Measurements from ENCODE around the gene DDX42. TPM values are rescaled to one million over a fixed set of nuclear protein-coding genes. Genes with fewer than 3 reads are reported as not detected.
A peak's percentile ranks its signal among the peaks of the same experiment; 100 is the strongest.

The DDX42 gene
- total RNA-seq, 1 donor from 2014 or later, result 110 TPM

- H3K9me3 Mint-ChIP-seq (ENCODE audit: unreplicated experiment), result no peaks in the 10 kb centered on the region
- peaks cover 76% of the 10 kb centered on the region for H3K36me3 Mint-ChIP-seq (ENCODE audit: low read depth, unreplicated experiment)
- H3K4me3 Mint-ChIP-seq (ENCODE audit: unreplicated experiment), result peak overlapping the region; percentile 100
- DNase-seq (ENCODE audit: low spot score), result no peak
- H3K4me1 Mint-ChIP-seq (ENCODE audit: unreplicated experiment), result peaks cover 48% of the 10 kb centered on the region
- peaks cover 40% of the 10 kb centered on the region for H3K27me3 Mint-ChIP-seq (ENCODE audit: unreplicated experiment)
- TF ChIP-seq, protein P1, sequence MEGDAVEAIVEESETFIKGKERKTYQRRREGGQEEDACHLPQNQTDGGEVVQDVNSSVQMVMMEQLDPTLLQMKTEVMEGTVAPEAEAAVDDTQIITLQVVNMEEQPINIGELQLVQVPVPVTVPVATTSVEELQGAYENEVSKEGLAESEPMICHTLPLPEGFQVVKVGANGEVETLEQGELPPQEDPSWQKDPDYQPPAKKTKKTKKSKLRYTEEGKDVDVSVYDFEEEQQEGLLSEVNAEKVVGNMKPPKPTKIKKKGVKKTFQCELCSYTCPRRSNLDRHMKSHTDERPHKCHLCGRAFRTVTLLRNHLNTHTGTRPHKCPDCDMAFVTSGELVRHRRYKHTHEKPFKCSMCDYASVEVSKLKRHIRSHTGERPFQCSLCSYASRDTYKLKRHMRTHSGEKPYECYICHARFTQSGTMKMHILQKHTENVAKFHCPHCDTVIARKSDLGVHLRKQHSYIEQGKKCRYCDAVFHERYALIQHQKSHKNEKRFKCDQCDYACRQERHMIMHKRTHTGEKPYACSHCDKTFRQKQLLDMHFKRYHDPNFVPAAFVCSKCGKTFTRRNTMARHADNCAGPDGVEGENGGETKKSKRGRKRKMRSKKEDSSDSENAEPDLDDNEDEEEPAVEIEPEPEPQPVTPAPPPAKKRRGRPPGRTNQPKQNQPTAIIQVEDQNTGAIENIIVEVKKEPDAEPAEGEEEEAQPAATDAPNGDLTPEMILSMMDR (IDR thresholded peaks at IDR 0.05; ENCODE audit: unreplicated experiment), result no peak
- H3K27ac Mint-ChIP-seq (ENCODE audit: unreplicated experiment), result peak overlapping the region; percentile 100
Observed at GRCh38 chr17:63827801-63828221, 53.8 kb downstream of the DDX42 start.

DNA sequence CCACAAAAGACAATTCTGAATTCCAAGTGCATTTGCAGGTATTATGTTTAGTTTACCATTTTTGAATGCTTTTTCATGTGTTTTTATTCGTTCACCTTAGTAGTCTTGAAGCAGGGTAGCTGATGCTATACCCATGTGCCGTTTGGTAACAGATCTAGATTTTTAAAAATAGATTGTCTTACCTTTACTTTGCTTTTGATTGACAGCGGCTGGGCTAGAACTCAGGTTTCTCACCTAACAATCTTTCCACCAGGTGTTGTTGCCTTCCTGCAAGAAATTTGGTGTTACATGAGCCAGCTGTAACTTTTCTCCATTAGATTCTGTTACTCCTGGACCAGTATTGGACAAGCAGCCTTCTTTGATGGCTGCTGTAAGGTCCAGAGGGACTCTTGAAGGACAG lies 55.0 kb downstream of the DDX42 start:
- no peak for DNase-seq (ENCODE audit: low spot score)
- TF ChIP-seq, protein P1 (IDR thresholded peaks at IDR 0.05; ENCODE audit: unreplicated experiment), result no peak
- peaks cover 35% of the 10 kb centered on the region for H3K27me3 Mint-ChIP-seq (ENCODE audit: unreplicated experiment)
- peak overlapping the region; percentile 62 for H3K4me3 Mint-ChIP-seq (ENCODE audit: unreplicated experiment)
- H3K4me1 Mint-ChIP-seq (ENCODE audit: unreplicated experiment), result peaks cover 48% of the 10 kb centered on the region
- no peak overlapping the region for H3K27ac Mint-ChIP-seq (ENCODE audit: unreplicated experiment)
- H3K9me3 Mint-ChIP-seq (ENCODE audit: unreplicated experiment), result no peaks in the 10 kb centered on the region
- H3K36me3 Mint-ChIP-seq (ENCODE audit: low read depth, unreplicated experiment), result peaks cover 74% of the 10 kb centered on the region

DNA sequence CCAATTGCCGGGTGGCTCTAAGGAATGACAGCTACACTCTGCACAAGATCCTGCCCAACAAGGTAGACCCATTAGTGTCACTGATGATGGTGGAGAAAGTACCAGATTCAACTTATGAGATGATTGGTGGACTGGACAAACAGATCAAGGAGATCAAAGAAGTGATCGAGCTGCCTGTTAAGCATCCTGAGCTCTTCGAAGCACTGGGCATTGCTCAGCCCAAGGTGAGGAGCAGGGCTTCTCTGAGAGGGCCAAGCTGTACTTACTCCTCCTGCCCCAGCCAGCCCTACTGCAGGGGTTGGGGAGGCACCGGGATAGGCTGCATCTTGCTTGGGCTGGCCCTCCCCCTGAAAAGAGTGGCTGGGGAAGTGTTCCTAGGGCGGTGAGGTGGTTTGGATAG lies 56.3 kb downstream of the DDX42 start:
- peaks cover 65% of the 10 kb centered on the region for H3K36me3 Mint-ChIP-seq (ENCODE audit: low read depth, unreplicated experiment)
- H3K27ac Mint-ChIP-seq (ENCODE audit: unreplicated experiment), result no peak overlapping the region
- TF ChIP-seq, protein P1 (IDR thresholded peaks at IDR 0.05; ENCODE audit: unreplicated experiment), result no peak
- H3K27me3 Mint-ChIP-seq (ENCODE audit: unreplicated experiment), result peaks cover 30% of the 10 kb centered on the region
- H3K9me3 Mint-ChIP-seq (ENCODE audit: unreplicated experiment), result no peaks in the 10 kb centered on the region
- peaks cover 48% of the 10 kb centered on the region for H3K4me1 Mint-ChIP-seq (ENCODE audit: unreplicated experiment)
- peak overlapping the region; percentile 24 for H3K4me3 Mint-ChIP-seq (ENCODE audit: unreplicated experiment)
- no peak for DNase-seq (ENCODE audit: low spot score)

GRCh38 chr17:63830904-63831491 lies 57.0 kb downstream of the DDX42 start:
- peaks cover 41% of the 10 kb centered on the region for H3K4me1 Mint-ChIP-seq (ENCODE audit: unreplicated experiment)
- TF ChIP-seq, protein P1 (IDR thresholded peaks at IDR 0.05; ENCODE audit: unreplicated experiment), result no peak
- peaks cover 26% of the 10 kb centered on the region for H3K27me3 Mint-ChIP-seq (ENCODE audit: unreplicated experiment)
- peak overlapping the region; percentile 42 for H3K27ac Mint-ChIP-seq (ENCODE audit: unreplicated experiment)
- peak overlapping the region; percentile 73 for H3K4me3 Mint-ChIP-seq (ENCODE audit: unreplicated experiment)
- no peak for DNase-seq (ENCODE audit: low spot score)
- H3K9me3 Mint-ChIP-seq (ENCODE audit: unreplicated experiment), result no peaks in the 10 kb centered on the region
- peaks cover 67% of the 10 kb centered on the region for H3K36me3 Mint-ChIP-seq (ENCODE audit: low read depth, unreplicated experiment)

DNA sequence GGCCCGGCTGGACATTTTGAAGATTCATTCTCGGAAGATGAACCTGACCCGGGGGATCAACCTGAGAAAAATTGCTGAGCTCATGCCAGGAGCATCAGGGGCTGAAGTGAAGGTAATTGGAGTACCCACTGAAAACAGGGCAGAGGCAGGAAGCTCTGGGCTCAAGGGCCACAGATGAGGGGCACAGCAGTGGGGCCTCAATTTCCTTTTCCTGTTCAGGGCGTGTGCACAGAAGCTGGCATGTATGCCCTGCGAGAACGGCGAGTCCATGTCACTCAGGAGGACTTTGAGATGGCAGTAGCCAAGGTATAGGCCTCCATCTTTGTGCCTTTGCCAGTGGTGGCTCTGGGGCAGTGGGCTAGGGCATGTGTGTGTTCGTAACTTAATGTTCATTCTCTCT lies 57.5 kb downstream of the DDX42 start:
- no peak for DNase-seq (ENCODE audit: low spot score)
- H3K9me3 Mint-ChIP-seq (ENCODE audit: unreplicated experiment), result no peaks in the 10 kb centered on the region
- TF ChIP-seq, protein P1 (IDR thresholded peaks at IDR 0.05; ENCODE audit: unreplicated experiment), result no peak
- H3K36me3 Mint-ChIP-seq (ENCODE audit: low read depth, unreplicated experiment), result peaks cover 62% of the 10 kb centered on the region
- peak overlapping the region; percentile 73 for H3K4me3 Mint-ChIP-seq (ENCODE audit: unreplicated experiment)
- H3K27me3 Mint-ChIP-seq (ENCODE audit: unreplicated experiment), result peaks cover 24% of the 10 kb centered on the region
- peak overlapping the region; percentile 42 for H3K27ac Mint-ChIP-seq (ENCODE audit: unreplicated experiment)
- H3K4me1 Mint-ChIP-seq (ENCODE audit: unreplicated experiment), result peaks cover 36% of the 10 kb centered on the region

Measured in endothelial cell (in vitro differentiated cells).